Stimulated activated CD8-positive, alpha-beta memory T cell treated with anti-CD3 and anti-CD28 coated beads, Interleukin-4, amount 100 ng/mL, for 48 hours (primary cell): Measurements from ENCODE around the gene LARP7.
"Not testable (repeated sequence)": the region's sequence is repeated elsewhere in the genome, so short reads cannot be mapped to it uniquely, and the experiment has no call there.

Experiments used
- DNase-seq: peaks from one replicate; pipeline ENCODE4 v3.0.0-alpha.2; 2020

The LARP7 gene

DNA sequence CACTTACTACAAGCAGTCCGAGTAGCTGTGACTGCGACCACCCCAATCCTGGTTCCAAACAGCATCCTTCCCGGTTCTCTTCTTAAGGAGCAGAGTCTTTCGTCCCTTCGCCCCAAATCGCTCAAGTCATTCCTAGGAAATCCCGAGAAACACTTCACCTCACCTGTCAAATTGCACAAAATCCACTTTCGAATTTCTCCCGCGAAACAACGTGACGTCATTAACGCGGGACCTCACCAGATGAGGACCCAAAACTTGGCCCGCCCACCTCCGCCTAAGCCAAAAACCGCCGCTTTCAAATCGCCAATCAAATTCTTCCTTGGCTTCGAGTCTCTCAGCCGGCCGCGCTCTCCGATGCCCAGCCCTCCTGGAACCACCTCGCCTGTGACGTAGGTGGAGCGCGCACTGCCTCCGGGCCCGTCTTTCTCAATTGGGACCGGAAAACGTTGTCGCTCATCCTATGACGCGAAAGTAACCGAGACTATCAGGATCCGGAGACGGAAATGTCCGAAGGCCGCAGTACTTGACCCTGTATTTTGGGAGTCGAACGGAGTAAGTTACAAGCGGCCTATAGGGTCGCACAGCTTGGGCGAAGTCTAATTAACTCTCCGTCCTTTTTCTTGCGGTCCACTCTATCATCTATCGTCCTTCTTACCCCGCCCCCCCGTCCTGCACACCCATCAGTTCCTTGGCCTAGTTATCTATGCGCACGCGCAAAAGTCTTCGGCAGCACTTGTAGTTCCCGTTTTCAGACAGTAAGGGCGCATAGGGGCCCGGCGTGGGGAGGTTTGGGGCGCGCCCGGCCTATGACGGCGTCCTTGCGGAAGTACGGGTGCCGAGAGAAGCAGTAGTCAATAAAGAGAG is at the start of gene LARP7, which contains the start of gene ZGRF1:
Gene LARP7, plus strand, starts transcription at position 456 of the 864 bp plus-strand sequence. CDS start 7,527 bp downstream, outside the sequence.
Gene ZGRF1, minus strand, starts transcription at position 222 of the 864 bp plus-strand sequence. CDS start 3,733 bp downstream, outside the sequence.
- DNase-seq = peak; percentile 97

DNA sequence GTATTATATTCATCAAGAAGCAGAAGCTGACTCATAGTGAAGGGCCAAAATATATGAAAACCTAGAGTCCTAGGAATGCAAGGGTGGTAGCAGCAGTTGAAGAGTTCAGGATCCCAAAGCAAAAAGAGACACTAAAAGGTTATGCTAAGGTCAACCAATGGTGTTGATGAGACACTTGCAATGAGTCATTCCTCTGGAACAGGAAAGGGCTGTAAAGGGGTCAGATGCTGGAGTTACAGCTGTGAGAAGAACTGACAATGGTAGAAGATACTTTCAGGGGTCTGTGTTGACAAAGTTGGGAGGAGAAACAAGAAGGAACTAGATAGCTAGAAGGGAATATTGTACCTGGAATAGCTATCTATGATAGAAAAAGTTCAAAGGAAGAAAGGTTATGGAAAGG is 47.7 kb upstream of the LARP7 start:
- DNase-seq = no peak

DNA sequence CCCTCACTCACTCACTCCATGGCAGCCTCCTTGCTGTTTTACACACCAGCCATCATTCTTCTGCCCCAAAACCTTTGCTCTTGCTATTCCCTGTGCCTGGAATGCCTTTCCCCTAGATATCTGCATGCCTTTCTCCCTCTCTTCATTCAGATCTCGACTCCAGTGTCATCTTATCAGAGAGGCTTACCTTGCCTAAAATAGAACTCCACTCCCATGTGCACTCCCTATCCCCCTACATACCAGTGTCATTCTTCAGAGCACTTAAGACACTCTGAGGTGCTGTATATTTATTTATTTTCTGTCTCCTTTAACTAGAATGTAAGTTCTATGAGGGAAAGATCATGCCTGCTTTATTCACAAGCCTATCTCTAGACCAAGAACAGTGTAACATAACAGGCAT is 45.4 kb upstream of the LARP7 start:
- DNase-seq = no peak

DNA sequence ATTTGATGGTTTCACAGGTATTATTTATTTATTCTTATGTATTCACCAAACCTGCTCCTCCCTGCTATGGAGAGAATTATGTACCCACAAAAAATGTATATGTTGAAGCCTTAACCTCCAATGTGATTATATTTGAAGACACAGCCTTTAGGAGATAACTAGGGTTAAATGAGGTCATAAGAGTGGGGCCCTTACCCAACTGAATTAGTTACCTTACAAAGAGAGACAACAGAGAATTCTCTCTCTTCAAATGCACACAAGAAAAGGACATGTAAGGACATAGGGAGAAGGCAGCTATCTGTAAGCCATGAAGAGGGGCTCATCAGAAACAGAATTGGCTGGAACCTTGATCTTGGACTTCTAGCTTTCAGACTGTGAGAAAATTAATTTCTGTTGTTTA is 44.2 kb upstream of the LARP7 start:
- DNase-seq = no peak

DNA sequence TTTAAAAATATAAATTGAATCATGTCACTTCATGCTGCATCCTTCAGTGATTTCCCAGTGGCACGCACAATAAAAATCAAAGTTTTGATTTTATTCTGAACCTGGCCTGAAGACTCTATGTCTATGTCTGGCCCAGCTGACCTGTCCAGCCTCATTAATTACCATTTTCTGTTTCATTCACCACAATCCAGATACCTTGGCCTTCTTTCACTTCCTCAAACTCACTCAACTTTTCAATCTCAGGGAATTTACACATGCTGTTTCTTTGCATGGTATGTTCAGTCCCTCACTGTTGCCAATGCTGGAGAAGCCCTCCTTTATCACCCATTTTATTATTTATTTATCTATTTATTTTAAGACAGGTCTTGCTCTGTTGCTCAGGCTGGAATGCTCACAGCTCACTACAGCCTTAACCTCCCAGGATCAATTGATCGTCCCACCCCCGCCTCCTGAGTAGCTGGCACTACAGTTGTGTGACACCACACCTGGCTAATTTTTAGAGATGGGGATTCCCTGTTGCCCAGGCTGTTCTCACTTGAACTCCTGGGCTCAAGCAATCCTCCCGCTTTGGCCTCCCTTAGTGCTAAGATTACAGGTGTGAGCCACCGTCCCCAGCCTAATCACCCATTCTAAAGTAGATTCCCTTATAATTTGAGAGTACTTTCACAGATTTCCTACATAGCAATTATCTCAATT is 43.4 kb upstream of the LARP7 start:
- DNase-seq = no peak

DNA sequence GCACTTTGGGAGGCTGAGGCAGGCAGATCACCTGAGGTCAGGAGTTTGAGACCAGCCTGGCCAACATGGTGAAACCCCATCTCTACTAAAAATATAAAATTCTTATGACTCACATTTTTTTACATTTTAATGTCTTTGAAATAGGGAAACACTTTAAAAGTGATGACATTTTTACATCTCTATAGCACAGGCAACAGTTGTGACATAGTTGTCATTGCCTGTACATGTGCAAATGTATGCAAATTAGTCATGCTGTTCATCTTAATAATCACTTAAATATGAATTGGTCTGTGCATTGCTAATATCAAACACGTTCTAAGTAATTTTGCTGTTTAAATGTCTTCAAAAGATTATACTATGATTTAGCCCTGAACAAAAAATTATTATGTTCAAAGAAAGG is 42.0 kb upstream of the LARP7 start:
- no peak for DNase-seq

DNA sequence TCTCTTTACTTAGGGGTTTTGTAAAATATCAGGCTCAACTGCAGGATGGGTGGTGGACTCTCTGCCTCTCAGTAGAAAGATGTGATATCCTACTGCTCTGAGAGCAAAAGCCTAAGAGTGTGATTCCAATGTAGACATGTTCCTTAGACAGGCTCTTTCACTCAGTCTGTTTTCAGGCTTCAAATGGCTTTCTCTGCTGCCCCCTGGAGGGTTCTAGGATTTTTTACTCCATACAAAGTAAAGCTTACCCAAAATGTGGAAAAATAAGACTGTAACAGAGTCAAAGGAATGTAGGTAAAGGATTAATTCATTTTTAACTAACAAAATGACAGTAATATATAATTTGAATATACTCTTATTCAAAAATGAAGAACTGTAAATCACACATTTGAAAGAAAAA is 32.4 kb upstream of the LARP7 start:
- no peak for DNase-seq

DNA sequence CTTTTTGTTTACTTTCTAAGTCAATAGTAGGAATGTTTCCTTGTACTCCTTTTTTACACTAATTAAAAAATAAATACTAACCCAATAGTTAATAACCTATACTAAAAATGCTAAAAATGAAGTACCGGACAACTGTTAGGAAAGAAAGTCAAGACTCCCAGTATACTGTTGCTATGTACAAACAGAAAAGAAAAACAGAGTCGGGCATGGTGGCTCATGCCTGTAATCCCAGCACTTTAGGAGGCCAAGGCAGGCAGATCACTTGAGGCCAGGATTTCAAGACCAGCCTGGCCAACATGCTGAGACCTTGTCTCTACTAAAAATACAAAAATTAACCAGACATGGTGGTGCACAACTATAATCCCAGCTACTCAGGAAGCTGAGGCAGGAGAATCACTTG is 24.1 kb upstream of the LARP7 start:
- DNase-seq = not testable (repeated sequence)

DNA sequence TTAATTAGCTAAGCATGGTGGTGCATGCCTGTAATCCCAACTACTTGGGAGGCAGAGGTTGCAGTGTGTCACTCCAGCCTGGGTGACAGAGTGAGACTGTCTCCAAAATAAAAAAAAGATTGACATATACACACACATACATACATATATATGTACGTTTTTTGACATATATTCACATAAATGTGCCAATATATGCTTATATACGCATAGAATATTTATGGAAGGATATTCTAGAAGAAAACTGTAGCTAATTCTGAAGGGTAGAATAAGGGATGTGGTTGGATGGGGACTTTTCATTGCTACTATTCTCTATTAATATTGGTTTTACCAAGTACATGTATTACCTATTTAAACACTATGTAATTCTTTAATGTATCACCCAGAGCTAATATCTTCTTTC is 20.0 kb upstream of the LARP7 start:
- DNase-seq = no peak

DNA sequence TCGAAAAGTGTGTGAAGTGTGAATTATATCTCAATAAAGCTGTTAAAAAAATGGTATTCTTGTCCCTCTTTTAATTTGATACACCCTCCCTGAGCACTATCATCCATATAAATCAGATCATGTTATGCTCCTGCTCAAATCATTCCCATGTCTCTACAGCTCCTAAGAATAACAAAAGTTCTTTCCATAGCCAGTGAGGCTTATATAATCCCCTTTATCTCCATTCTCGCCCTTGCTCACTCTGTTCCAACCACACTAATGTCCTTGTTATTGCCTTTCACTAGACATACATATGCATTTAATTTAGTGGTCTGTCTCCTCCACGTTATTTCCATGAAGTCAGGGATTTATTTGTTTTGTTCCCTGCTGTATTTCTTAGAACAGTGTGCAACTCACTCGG is 10.7 kb upstream of the LARP7 start:
- DNase-seq = no peak

DNA sequence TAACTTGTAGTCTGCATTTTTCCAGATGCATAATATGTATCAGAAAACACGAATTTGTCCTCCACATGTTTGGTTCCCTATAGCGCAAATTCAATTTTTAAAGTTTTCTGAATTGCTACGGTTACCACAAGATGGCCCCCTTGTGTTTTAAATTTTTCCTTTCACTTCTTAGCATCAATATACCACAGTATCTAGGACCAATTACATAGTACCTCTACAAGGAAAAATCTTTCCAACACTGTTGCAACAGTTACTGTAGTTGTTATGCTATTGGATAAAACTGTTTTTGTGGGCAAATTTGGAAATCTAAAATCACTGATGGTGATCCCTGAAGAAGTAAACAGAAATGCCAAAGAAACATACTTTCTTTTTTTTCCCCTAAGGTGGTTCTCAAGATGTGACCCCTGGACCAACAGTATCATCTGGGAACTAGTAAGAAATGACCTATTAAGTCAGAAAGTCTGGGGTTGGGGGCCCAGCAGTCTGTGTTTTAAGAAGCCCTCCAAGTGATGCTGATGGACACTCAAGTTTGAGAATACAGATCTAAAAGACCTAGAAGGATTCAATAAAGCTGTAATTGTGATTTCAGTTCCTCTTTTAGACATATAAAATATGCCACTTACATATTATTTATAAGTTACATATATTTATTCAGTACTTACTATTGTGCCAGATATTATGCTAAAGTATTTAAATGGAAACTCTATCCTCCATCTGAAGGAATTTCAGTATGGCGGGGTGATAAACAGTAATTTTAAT is 3.3 kb upstream of the LARP7 start:
- DNase-seq = no peak

DNA sequence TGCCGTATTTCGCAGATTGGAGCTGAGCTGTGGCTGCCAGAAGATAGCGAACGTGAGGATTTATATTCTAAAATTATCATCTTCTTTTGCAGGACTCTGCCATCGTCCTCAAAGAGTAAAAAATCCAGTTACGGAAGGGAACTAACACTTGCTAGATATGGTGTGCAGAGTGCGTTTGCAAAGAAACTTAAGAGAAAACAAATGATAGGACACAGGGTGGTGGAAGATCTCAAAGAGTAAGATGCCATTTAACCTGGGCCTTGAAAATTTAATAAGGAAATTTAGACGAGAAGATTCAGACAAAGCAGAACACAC is 566 bp downstream of the LARP7 start:
- DNase-seq = no peak

DNA sequence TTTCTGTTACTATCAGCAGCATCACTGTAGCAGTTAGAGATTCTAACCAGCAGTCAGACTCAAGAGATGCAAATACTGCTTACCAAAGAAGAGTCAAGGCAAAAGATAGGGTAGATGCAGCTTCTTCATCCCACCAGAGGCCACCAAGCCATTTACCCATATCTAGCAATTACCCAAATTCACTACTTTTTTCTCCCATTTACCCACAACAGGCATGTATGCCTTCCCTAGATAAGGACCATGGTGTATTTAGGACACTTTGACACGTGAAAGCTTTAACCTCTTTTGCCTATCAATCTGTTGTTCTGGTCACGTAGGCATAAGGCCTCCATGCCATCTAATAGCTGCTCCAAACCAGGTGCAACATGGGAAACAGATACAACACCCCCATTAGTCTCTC is 5.6 kb downstream of the LARP7 start:
- no peak for DNase-seq

DNA sequence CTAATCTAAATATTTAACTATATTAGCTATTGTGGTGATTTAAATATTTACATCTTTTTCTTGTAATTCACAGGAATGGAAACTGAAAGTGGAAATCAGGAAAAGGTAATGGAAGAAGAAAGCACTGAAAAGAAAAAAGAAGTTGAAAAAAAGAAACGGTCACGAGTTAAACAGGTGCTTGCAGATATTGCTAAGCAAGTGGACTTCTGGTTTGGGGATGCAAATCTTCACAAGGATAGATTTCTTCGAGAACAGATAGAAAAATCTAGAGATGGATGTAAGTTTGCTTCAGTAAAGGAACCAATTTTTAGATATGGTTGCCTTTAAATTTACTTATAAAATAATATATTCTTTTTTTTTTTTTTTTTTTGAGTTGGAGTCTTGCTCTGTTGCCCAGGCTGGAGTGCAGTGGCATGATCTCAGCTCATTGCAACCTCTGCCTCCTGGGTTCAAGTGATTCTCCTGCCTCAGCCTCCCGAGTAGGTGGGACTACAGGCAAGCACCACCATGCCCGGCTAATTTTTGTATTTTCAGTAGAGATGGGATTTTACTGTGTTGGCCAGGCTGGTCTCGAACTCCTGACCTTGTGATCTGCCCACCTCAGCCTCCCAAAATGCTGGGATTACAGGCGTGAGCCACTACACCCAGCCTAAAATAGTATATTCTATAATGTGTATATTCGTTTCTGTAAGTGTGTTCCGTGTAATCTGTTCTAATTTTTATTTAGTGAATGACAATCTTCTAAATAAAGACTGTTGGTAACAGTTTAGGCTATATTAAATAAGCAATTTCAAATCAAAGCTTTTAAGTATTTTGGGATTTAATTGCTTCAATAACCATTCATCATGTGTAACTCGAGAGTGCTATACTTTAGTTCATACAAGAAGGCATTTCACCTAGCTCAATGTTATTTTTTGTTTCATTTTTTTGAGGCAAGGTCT is 7.9 kb downstream of the LARP7 start:
- DNase-seq = not testable (repeated sequence)

DNA sequence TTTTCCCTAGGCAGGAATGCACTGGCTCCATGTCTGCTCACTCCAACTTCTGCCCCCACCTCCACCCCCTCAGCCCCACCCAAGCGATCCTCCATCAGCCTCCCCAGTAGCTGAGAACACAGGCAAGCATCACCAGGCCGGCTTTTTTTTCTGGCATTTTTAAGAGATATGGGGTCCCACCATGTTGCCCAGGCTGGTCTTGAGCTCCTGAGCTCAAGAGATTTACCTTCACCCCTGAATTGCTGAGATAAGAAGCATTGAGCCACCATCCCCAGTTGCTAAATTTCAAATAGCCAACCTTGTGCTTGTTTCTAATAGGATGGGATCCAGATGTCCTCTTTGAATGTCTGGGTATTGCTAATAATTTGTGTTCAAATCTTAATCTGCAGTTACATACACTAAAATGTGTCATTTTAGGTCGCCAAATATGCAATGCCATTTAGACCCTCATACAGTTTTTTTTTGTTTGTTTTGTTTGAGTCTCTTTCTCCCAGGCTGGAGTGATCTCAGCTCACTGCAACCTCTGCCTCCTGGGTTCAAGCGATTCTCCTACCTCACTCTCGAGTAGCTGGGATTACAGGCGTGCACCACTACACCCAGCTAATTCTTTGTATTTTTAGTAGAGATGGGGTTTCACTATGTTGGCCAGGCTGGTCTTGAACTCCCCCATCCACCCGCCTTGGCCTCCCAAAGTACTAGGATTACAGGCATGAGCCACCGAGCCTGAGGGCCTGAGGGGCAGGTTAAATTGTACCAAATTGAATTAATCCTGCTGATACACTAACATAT is 8.8 kb downstream of the LARP7 start:
- no peak for DNase-seq

DNA sequence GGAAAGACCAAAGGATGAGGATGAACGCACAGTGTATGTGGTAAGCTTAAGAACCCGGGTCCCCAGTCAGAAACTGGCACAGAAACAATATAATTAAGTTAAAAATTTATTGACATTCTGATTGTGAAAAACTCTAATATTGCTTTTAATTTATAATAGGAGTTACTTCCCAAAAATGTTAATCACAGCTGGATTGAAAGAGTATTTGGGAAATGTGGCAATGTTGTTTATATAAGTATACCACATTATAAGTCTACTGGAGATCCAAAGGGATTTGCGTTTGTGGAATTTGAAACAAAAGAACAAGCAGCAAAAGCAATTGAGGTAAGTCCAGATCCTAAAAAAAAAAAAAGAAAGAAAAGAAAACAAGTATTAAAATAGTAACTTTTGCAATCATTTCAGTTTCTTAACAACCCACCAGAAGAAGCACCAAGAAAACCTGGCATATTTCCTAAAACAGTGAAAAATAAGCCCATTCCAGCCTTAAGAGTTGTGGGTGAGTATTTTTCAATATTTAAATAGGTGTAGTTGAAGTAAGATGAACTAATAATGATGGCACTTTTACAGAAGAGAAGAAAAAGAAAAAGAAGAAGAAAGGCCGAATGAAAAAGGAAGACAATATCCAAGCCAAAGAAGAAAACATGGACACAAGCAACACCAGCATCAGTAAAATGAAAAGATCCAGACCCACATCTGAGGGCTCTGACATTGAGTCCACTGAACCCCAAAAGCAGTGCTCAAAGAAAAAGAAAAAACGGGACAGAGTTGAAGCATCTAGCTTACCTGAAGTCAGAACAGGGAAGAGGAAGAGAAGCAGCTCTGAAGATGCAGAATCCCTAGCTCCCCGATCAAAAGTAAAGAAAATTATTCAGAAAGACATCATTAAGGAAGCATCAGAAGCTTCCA is 9.9 kb downstream of the LARP7 start:
- DNase-seq = no peak

DNA sequence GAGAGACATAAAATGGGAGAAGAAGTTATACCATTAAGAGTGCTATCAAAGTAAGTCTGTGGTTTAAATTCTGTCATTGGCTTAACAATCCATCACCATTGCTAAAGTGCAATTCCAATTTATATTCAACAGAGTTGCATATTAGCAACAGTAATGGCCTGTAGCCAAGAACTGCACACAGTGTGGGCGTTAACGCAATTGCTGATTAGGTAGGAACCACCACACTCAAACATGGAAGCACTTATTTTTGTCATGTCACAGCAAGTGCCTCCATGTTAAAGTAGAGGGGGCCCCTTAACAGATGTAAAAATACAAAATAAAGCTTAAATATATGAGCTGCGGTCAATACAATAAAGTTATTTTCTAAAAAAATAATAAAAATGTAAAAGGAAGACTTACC is 10.8 kb downstream of the LARP7 start:
- DNase-seq = no peak

DNA sequence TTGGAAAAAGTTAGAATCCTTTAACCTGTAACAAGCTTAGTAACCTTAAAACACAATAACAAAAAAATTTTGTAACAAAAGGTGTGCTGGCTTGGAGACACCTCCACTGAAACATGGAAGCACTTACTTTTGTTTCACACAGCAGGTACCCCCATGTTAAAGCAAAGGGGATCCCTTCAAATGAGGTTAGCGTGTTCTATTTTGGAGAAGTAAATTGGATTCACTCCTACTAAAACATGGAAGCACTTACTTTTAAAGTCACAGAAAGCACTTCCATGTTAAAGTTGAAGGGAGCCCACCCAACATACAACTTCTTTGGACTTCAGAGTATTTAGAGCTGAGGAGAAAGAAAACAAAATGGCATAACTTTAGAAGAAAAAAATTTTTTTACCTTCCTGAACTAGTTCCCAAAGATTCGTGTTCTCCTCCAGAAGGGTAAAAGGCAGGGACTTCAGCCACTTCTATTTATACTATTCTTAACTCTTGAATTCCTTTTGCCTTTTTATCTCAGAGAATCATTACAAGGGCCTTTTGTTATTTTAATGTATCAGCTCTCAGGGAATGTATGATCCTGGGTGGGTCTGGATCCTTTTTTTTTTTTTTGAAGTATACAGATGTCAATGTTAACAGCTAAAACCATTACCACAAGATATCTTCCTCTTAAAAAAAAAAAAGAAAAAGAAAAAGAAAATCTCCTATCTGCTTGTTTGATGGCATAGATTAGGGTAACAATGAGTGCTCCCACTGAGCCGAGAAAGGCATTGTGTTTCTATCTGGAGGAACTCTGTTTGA is 11.5 kb downstream of the LARP7 start:
- DNase-seq = no peak

DNA sequence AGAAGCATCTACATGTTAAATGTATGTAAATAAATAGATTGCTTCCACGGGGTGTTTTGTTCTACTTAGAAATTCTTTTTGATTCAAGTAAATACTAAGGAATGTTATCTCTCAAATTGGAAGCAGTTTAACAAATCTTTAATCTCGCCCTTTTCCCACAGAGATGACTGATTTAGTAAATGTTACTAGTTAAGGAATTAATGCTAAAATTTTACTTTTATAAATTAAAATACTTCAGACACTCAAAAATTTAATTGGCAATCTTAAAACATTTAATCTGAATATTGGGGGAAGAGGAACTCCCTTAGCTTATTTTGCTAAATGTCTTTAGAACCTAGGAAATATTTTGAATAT is 12.1 kb downstream of the LARP7 start:
- no peak for DNase-seq

DNA sequence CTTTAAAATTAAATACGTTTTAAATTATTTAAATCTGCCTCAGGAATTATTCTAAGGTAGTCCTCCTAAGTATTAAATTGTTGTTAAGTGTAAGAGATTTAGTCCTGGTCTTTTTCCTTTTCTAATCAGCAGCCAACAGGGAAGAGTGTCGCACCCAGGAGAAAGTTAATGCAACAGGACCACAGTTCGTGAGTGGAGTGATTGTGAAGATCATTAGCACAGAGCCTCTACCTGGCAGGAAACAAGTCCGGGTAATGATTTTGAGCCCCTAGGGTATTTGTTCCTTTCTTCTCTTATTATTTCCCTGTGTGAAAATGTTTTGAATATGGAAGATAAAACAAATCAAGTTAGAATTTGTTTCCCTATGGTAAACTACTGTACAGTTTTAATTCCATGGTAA is 13.4 kb downstream of the LARP7 start:
- no peak for DNase-seq
